A549 (cell line): ENCODE data around the gene VSIG8. TPM values are rescaled to one million over a fixed set of nuclear protein-coding genes. Genes with fewer than 3 reads are reported as not detected.

Experiments used
- ATAC-seq, 2 experiments: fragments of 200-7000 bp in 1 of 2; fragments of >200 bp in 1 of 2; cut with Nextera tagmentation in 1 of 2; cut with Tn5 transposase in 1 of 2; 3 replicates each; pipeline versions ENCODE4 v1.8.0 to v1.9.1; 2018 to 2020; ENCODE audit warnings: mild to moderate bottlenecking in 1 of 2, moderate library complexity in 1 of 2
- CTCF ChIA-PET: fragments of 300-600 bp; sonication (Branson Sonifier 250); formaldehyde crosslinking; extraction: SDS; loops from one replicate; lab custom pipeline; 2021; ENCODE audit warnings: antibody characterized with exemption, inconsistent platforms; lab: Yijun Ruan, JAX
- POLR2A ChIA-PET: fragments of 350-600 bp; formaldehyde crosslinking; extraction: SDS; loops from one replicate; lab custom pipeline; 2021; ENCODE audit warnings: antibody characterized with exemption, inconsistent platforms; lab: Yijun Ruan, JAX
- DNase-seq, 2 experiments: peaks; one replicate each; pipeline versions ENCODE4 v3.0.0 to v3.0.0-alpha.2; 2011 to 2016; ENCODE audit warnings: low read depth in 1 of 2, low spot score in 1 of 2
- FAIRE-seq: peaks from 2 replicates; lab custom pipeline; 2011; peaks lifted over from hg19 to GRCh38; lab: Jason Lieb, UNC
- H3K27ac ChIP-seq, 2 experiments: fragments of >200 bp; sonication (Bioruptor Twin); formaldehyde crosslinking; 3 replicates each; pipeline ENCODE4 v1.5.1; 2016 to 2017
- H3K4me1 ChIP-seq: fragments of >200 bp; sonication (Bioruptor Twin); formaldehyde crosslinking; 3 replicates; pipeline ENCODE4 v1.6.1; 2016
- H3K4me2 ChIP-seq: fragments of >200 bp; sonication (Bioruptor Twin); formaldehyde crosslinking; 3 replicates; pipeline ENCODE4 v1.6.1; 2016
- H3K4me3 ChIP-seq: fragments of >200 bp; sonication (Bioruptor Twin); formaldehyde crosslinking; 3 replicates; pipeline ENCODE4 v1.5.1; 2016
- H3K9me3 ChIP-seq: fragments of >200 bp; sonication (Bioruptor Twin); formaldehyde crosslinking; 3 replicates; pipeline ENCODE4 v1.6.1; 2016
- BHLHE40 ChIP-seq: IDR thresholded peaks from 2 replicates; pipeline ENCODE4 v1.6.1; 2012; ENCODE audit warnings: low read depth, low read length, inconsistent platforms
- CBX2 ChIP-seq: fragments of 200-600 bp; sonication (generic); IDR thresholded peaks from 2 replicates; pipeline ENCODE4 v1.6.1; 2016; ENCODE audit warnings: low read depth, mild to moderate bottlenecking, borderline replicate concordance
- CBX8 ChIP-seq: fragments of 200-600 bp; sonication (generic); IDR thresholded peaks from 2 replicates; pipeline ENCODE4 v1.6.1; 2016
- CEBPB ChIP-seq, 2 experiments: fragments of >200 bp in 1 of 2; sonication (Bioruptor Twin) in 1 of 2; formaldehyde crosslinking in 1 of 2; IDR thresholded peaks; 2 replicates each; pipeline ENCODE4 v1.6.1; 2012 to 2016
- CHD2 ChIP-seq: fragments of 150-350 bp; IDR thresholded peaks from 2 replicates; pipeline ENCODE4 v1.6.1; 2014; ENCODE audit warnings: low read length; ENCODE audit not compliant: partially characterized antibody
- CHD4 ChIP-seq: fragments of 200-600 bp; sonication (generic); IDR thresholded peaks from 2 replicates; pipeline ENCODE4 v1.6.1; 2016; ENCODE audit warnings: antibody characterized with exemption, mild to moderate bottlenecking, borderline replicate concordance
- CTCF ChIP-seq: fragments of >200 bp; sonication (Bioruptor Twin); formaldehyde crosslinking; IDR thresholded peaks from 3 replicates; pipeline ENCODE4 v1.5.1; 2016
- E2F6 ChIP-seq: IDR thresholded peaks from 2 replicates; pipeline ENCODE4 v1.6.1; 2012; ENCODE audit warnings: low read depth, borderline replicate concordance
- EHF ChIP-seq: fragments of 250-450 bp; sonication (Bioruptor Pico); IDR thresholded peaks from 2 replicates; pipeline ENCODE4 v1.5.0; 2020; ENCODE audit warnings: mild to moderate bottlenecking
- EHMT2 ChIP-seq: fragments of 200-600 bp; sonication (generic); IDR thresholded peaks from 2 replicates; pipeline ENCODE4 v1.6.1; 2016; ENCODE audit warnings: antibody characterized with exemption, low read depth, mild to moderate bottlenecking, moderate library complexity
- EP300 ChIP-seq, 2 experiments: fragments of >200 bp; sonication (Bioruptor Twin); formaldehyde crosslinking; IDR thresholded peaks; 2 replicates in 1 of 2; 3 replicates in 1 of 2; pipeline ENCODE4 v1.6.1; 2016 to 2017
- ESRRA ChIP-seq: fragments of 150-350 bp; IDR thresholded peaks from 2 replicates; pipeline ENCODE4 v1.6.1; 2014; ENCODE audit warnings: mild to moderate bottlenecking, low read length, borderline replicate concordance
- FOSB ChIP-seq: fragments of 250-450 bp; sonication (Bioruptor Pico); IDR thresholded peaks from 2 replicates; pipeline ENCODE4 v1.5.0; 2020; ENCODE audit warnings: mild to moderate bottlenecking, moderate library complexity
- FOSL2 ChIP-seq, 2 experiments: fragments of 450-650 bp in 1 of 2; fragments of >200 bp in 1 of 2; sonication (Bioruptor Twin) in 1 of 2; formaldehyde crosslinking; IDR thresholded peaks; 2 replicates each; pipeline versions ENCODE4 v1.5.0 to v1.6.1; 2016 to 2020; ENCODE audit warnings: mild to moderate bottlenecking in 1 of 2, moderate library complexity in 1 of 2
- HDAC2 ChIP-seq: fragments of 200-600 bp; sonication (generic); IDR thresholded peaks from 2 replicates; pipeline ENCODE4 v1.6.1; 2016
- HOXA7 ChIP-seq: fragments of 250-450 bp; sonication (Bioruptor Pico); IDR thresholded peaks from 2 replicates; pipeline ENCODE4 v1.5.0; 2020; ENCODE audit warnings: mild to moderate bottlenecking, moderate library complexity
- JUN ChIP-seq, 2 experiments: fragments of >200 bp; sonication (Bioruptor Twin); formaldehyde crosslinking; IDR thresholded peaks; 2 replicates in 1 of 2; 3 replicates in 1 of 2; pipeline ENCODE4 v1.6.1; 2016 to 2017
- JUNB ChIP-seq: fragments of >200 bp; sonication (Bioruptor Twin); formaldehyde crosslinking; IDR thresholded peaks from 2 replicates; pipeline ENCODE4 v1.6.1; 2016
- KDM5A ChIP-seq: fragments of 200-600 bp; sonication (generic); IDR thresholded peaks from 2 replicates; pipeline ENCODE4 v1.6.1; 2016; ENCODE audit warnings: antibody characterized with exemption, mild to moderate bottlenecking
- MAX ChIP-seq: IDR thresholded peaks from 2 replicates; pipeline ENCODE4 v1.6.1; 2012
- MAZ ChIP-seq: fragments of 150-350 bp; IDR thresholded peaks from 2 replicates; pipeline ENCODE4 v1.6.1; 2014; ENCODE audit warnings: antibody characterized with exemption, low read depth, low read length, borderline replicate concordance
- NFE2L2 ChIP-seq: fragments of 150-350 bp; conservative IDR thresholded peaks from 2 replicates; pipeline ENCODE4 v1.6.1; 2014; ENCODE audit warnings: low read length
- PHF8 ChIP-seq: fragments of 200-600 bp; sonication (generic); IDR thresholded peaks from 2 replicates; pipeline ENCODE4 v1.6.1; 2016; ENCODE audit warnings: low read depth, mild to moderate bottlenecking, antibody characterized with exemption, moderate library complexity, borderline replicate concordance
- POLR2A ChIP-seq: IDR thresholded peaks from 2 replicates; pipeline ENCODE4 v1.6.1; 2012; ENCODE audit warnings: mild to moderate bottlenecking, low read length
- POLR2AphosphoS2 ChIP-seq: conservative IDR thresholded peaks from 2 replicates; pipeline ENCODE4 v1.6.1; 2012; ENCODE audit warnings: low read length, improper control_type of control experiment, inconsistent platforms
- RAD21 ChIP-seq, 2 experiments: fragments of >200 bp in 1 of 2; sonication (Bioruptor Twin) in 1 of 2; formaldehyde crosslinking in 1 of 2; IDR thresholded peaks in 1 of 2; conservative IDR thresholded peaks in 1 of 2; 2 replicates in 1 of 2; 3 replicates in 1 of 2; pipeline ENCODE4 v1.6.1; 2012 to 2018; ENCODE audit warnings: inconsistent platforms in 1 of 2
- RFX5 ChIP-seq: fragments of 450-650 bp; IDR thresholded peaks from 2 replicates; pipeline ENCODE4 v1.7.1; 2014; ENCODE audit warnings: antibody characterized with exemption, mild to moderate bottlenecking, moderate library complexity
- RNF2 ChIP-seq: fragments of 200-600 bp; sonication (generic); IDR thresholded peaks from 2 replicates; pipeline ENCODE4 v1.6.1; 2016; ENCODE audit warnings: low read depth, mild to moderate bottlenecking, antibody characterized with exemption, moderate library complexity, borderline replicate concordance
- USF2 ChIP-seq: fragments of 450-650 bp; IDR thresholded peaks from 2 replicates; pipeline ENCODE4 v1.6.1; 2014; ENCODE audit warnings: antibody characterized with exemption
- ZFP36 ChIP-seq: fragments of 450-650 bp; IDR thresholded peaks from 2 replicates; pipeline ENCODE4 v1.6.1; 2014; ENCODE audit warnings: borderline replicate concordance; ENCODE audit not compliant: partially characterized antibody
- ZSCAN20 ChIP-seq: fragments of 250-450 bp; sonication (Bioruptor Pico); IDR thresholded peaks from 2 replicates; pipeline ENCODE4 v1.8.0; 2022; ENCODE audit warnings: mild to moderate bottlenecking, moderate library complexity
- whole genome bisulfite sequencing: methylation state at CpG from one replicate; pipeline ENCODE4 v1.1.6; 2017; ENCODE audit errors: missing lambda C conversion rate; 5-methylcytosine and 5-hydroxymethylcytosine counted together
- polyA plus RNA-seq, 4 experiments: library from polyadenylated mRNA; depleted of rRNA in 3 of 4; stranded (reverse); fragments of >200 nt; fragmentation: RNase III in 1 of 4; extraction: RNeasy Plus Mini Kit Qiagen cat#74134 plus additional on column Dnase treatment in 1 of 4; gene quantifications; 2 replicates in 3 of 4; 3 replicates in 1 of 4; pipeline ENCODE4 v1.2.3, GENCODE V29; 2011 to 2017

The VSIG8 gene
- polyA plus RNA-seq, 2 of the 4 experiments (the other 2 are of a cell fraction), result 0.04 to 0.09 TPM

- H3K4me1 ChIP-seq, result no peaks in the 10 kb centered on the region
- POLR2A ChIA-PET, result no interaction called here
- H3K9me3 ChIP-seq, result no peaks in the 10 kb centered on the region
- TF ChIP-seq CTCF (no peak), EP300 (IDR thresholded peaks at IDR 0.05) (no peak), POLR2A (no peak), JUNB (no peak), ZSCAN20 (CRISPR knock-in tag) (no peak), HDAC2 (no peak), KDM5A (no peak), RNF2 (no peak), ESRRA (no peak), FOSB (CRISPR knock-in tag) (no peak), CBX8 (no peak), CBX2 (no peak), JUN (IDR thresholded peaks at IDR 0.05) (no peak), MAZ (no peak), BHLHE40 (no peak), RFX5 (no peak), ZFP36 (no peak), EHF (CRISPR knock-in tag) (no peak), POLR2AphosphoS2 (no peak), PHF8 (no peak)
- H3K4me3 ChIP-seq, result no peak overlapping the region
- ATAC-seq (no peak), FAIRE-seq (no peak), DNase-seq (no peak)
- H3K4me2 ChIP-seq, result no peak overlapping the region
- CTCF ChIA-PET, result interaction anchor here (0.7 to 8.9 kb wide), 7 partner anchors 10 to 671 kb away, joined by 3 to 55 read pairs (median 4); no protein-coding TSS in a partner anchor
- H3K27ac ChIP-seq, result no peak overlapping the region
- WGBS, result 65% methylated on average over 7 of the region's 7 CpGs
These were observed 30.9 kb downstream of the VSIG8 start for GRCh38 chr1:159831412-159832141.

DNA sequence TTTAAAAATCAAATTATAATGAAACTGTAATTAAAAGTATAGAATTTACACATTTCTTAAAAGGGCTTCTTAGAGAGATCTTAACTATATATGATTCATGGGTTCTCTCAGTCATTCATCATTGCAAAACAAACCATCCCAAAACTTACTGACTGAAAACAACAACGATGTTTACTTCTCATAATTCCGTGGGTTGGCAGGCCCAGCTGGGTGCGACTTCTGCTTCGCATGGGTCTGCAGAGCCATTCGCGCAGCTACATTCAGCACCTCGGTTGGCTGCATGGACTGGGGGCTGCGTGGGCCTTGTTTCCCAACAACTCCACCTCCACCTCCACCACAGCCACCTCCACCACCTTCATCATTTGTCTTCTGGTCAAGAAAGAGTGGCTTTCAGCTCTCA lies 31.7 kb downstream of the VSIG8 start:
- no peak for FAIRE-seq
- Histone ChIP-seq H3K27ac (no peak overlapping the region), H3K4me2 (no peak overlapping the region), H3K9me3 (no peaks in the 10 kb centered on the region), H3K4me3 (no peak overlapping the region), H3K4me1 (no peaks in the 10 kb centered on the region)
- TF ChIP-seq RAD21 (conservative IDR thresholded peaks at IDR 0.05 in 1 of 2, IDR thresholded peaks at IDR 0.05 in 1 of 2) (no peak), CHD2 (no peak), NFE2L2 (no peak)
- DNase-seq, result no peak
- ATAC-seq, result no peak
- POLR2A ChIA-PET, result no interaction called here
- 79% methylated on average over 8 of the region's 8 CpGs for WGBS
- CTCF ChIA-PET, result interaction anchor here (0.8 to 8.9 kb wide), 7 partner anchors 11 to 61 kb away, joined by 3 to 55 read pairs (median 8); no protein-coding TSS in a partner anchor

- 73% methylated on average over 13 of the region's 18 CpGs for WGBS
- no peak for FAIRE-seq
- TF ChIP-seq USF2 (no peak), FOSL2 (IDR thresholded peaks at IDR 0.05) (no peak), FOSL2 (CRISPR knock-in tag; IDR thresholded peaks at IDR 0.05) (no peak), CEBPB (IDR thresholded peaks at IDR 0.05) (no peak), RAD21 (conservative IDR thresholded peaks at IDR 0.05 in 1 of 2, IDR thresholded peaks at IDR 0.05 in 1 of 2) (no peak), HOXA7 (CRISPR knock-in tag) (no peak), RNF2 (no peak), MAX (no peak), E2F6 (no peak), ESRRA (no peak), EHMT2 (no peak), NFE2L2 (no peak), CHD4 (no peak)
- no peak; a peak in 1 of 6 replicates for ATAC-seq
- no peaks in the 10 kb centered on the region for H3K4me1 ChIP-seq
- ChIA-PET CTCF (interaction anchor here (0.7 to 8.9 kb wide), 14 partner anchors 10 to 670 kb away, joined by 3 to 55 read pairs (median 3); no protein-coding TSS in a partner anchor), POLR2A (no interaction called here)
- H3K4me3 ChIP-seq, result no peak overlapping the region
- no peaks in the 10 kb centered on the region for H3K9me3 ChIP-seq
- no peak overlapping the region for H3K4me2 ChIP-seq
- DNase-seq, result no peak
- H3K27ac ChIP-seq, result no peak overlapping the region
These were observed 32.5 kb downstream of the VSIG8 start for GRCh38 chr1:159829822-159830465.
